GM06990 (cell line): Measurements from ENCODE around the gene SLC15A3.

Experiments used
- DNase-seq: peaks from one replicate; pipeline ENCODE4 v3.0.0-alpha.2; 2011; ENCODE audit not compliant: insufficient read length; ENCODE audit errors: extremely low read depth
- H3K27me3 ChIP-seq: replicated peaks from 2 replicates; pipeline ENCODE4 v1.6.0; 2011; ENCODE audit warnings: low read length; ENCODE audit not compliant: control insufficient read depth, insufficient read depth
- H3K36me3 ChIP-seq: 2 replicates; pipeline ENCODE4 v1.5.1; 2011; ENCODE audit warnings: low read length; ENCODE audit not compliant: control insufficient read depth, insufficient read depth
- H3K4me3 ChIP-seq: replicated peaks from 2 replicates; pipeline ENCODE4 v1.5.1; 2011; ENCODE audit warnings: low read depth, mild to moderate bottlenecking, control low read depth, low read length
- CTCF ChIP-seq: IDR thresholded peaks from 2 replicates; pipeline ENCODE4 v1.5.1; 2011; ENCODE audit warnings: low read length, control low read depth, mild to moderate bottlenecking, inconsistent platforms; ENCODE audit not compliant: insufficient read depth, poor library complexity, severe bottlenecking

Gene SLC15A3

GRCh38 chr11:60890696-60891095 lies 61.3 kb downstream of the SLC15A3 start:
- DNase-seq: no peak
- H3K27me3 ChIP-seq: no peaks in the 10 kb centered on the region
- no peak for TF ChIP-seq CTCF
- peaks cover 14% of the 10 kb centered on the region for H3K36me3 ChIP-seq
- no peak overlapping the region for H3K4me3 ChIP-seq

GRCh38 chr11:60889869-60890311 lies 62.1 kb downstream of the SLC15A3 start:
- no peaks in the 10 kb centered on the region for H3K27me3 ChIP-seq
- peaks cover 14% of the 10 kb centered on the region for H3K36me3 ChIP-seq
- no peak overlapping the region for H3K4me3 ChIP-seq
- TF ChIP-seq CTCF: no peak
- no peak for DNase-seq

GRCh38 chr11:60887556-60887955 lies 64.4 kb downstream of the SLC15A3 start:
- DNase-seq: no peak
- H3K27me3 ChIP-seq: no peaks in the 10 kb centered on the region
- peaks cover 10% of the 10 kb centered on the region for H3K36me3 ChIP-seq
- no peak overlapping the region for H3K4me3 ChIP-seq
- peak; percentile 53 for TF ChIP-seq CTCF
